DMS114 treated with DMSO at 0.1 percent for 48 hours (cell line): Measurements from ENCODE around the gene AGK.
"Not testable (repeated sequence)": the region's sequence is repeated elsewhere in the genome, so short reads cannot be mapped to it uniquely, and the experiment has no call there.

Experiments used
- DNase-seq: peaks from one replicate; lab custom pipeline; 2025; ENCODE audit not compliant: unreplicated experiment; lab: John Stamatoyannopoulos, UW

Gene AGK

DNA sequence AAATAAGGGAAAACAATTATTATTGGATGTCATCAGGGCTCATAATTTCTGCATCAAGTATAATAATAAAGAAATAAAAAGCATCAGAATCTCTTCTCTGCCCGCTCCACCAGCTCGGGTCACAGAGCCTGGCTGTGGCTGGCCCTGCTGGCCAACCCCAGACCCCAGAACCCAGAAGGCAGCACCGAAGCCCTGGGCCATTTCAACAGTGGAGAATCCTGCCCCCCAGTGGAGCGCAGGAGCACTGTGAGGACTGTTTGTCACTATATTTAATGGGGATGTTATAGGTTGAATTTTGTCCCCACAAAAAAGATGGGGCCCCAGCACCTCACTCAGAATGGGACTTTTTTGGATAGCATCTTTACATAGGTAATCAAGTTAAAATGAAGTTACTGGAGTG, 123.5 kb downstream of the AGK start:
- no peak for DNase-seq

DNA sequence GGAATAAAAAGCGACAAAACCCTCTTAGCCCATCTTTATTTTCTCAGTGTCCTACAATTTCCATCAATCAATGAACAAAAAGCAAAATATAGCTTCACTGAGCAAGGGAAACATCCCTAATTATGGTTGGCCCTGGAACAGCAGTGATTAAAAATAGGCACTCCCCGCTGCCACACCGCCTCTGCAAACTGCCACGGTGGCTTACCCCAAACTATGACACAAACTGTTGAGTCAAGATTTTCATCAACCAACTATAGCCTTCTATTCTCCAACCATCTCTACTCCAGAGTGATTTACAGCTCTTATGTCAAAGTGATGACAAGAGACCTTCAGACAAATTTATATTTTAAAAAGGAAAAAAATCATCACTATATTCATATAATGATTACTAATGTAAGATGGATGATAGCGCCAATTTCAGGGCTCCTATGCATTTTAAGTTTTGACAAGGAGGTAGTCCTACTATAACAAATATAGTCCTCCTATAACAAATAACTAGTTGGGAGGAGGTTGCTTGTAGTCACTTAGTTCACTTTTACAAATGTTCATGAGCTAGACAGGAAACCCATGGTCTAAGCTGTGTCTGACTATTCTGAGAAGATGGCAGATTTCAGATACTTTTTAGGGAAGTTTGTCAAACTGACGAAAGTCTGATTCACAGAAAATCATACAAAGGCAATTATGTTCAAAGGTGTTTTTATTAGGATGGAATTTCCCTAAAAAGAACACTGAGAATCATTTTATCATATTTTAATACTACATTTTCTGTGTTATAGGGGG, 124.4 kb downstream of the AGK start:
- no peak for DNase-seq

DNA sequence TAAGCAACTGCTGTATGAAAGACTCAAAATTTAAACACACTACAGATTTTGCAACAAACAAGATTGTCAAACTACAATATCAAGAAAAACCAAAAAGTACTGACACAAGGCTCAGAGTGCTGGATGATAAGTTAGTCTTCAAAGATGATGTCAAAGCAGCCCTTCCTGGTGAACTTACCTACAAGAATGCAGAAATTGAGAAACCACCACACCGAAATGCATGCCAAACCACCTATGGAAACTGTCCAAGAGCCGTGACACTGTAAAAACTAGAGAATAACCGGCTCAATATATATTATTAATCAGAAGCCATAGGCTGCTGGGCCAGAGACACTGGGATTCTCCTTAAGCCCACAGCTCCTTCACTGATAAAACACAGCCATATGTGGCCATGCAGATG, 125.4 kb downstream of the AGK start:
- DNase-seq, result no peak

DNA sequence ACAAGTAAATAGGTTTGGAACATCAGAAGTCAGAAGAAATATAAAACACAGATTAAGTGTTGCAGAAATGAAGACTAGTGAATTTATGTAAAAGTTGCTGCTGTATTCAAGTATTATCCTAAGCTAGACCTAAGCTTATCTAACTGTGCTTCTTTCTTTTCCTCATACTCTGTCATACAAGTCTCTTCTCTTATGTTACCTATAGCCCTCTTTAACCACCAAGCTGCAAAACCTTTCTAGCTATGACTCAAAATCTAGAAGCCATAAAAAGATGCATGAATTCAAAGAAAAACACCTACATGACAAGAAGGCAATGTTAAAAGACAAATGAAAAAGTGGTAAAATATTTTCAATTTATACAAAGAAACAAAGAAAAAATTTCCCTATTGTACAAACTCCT, 127.8 kb downstream of the AGK start:
- no peak for DNase-seq

DNA sequence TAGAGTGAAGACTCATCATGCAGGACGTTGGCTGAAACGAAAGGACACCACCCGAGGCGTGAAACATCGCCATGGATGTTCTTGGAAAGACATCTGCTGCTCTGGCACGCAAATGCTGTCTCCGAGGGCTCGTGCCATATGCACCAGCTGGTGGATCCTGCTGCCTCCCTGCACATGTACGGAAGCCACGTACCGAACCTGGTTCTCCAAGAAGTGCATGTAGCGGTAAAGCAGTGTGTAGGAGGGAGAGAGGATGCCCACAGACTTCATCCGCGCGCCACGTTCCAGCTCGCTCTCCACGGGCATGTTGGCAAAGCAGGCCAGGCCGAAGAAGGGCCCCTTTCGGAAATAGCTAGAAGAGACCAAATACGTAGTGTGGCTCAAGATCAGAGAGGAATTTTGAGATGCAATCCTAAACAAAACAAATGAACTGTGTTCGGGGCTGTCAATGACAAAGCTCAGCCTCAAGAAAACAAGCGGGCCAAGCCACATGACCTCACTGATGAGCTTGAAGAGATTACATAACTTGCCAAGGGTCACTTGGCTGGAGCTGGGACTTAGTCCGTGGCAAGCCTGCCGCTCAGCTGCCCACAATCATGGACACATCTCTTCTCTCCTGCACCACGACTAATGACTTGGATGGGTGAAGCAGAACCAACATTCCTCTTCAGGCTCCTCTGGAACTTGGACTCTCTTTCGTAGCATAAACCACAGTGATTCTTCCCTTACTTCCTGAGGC, 134.2 kb downstream of the AGK start:
- DNase-seq, result no peak

DNA sequence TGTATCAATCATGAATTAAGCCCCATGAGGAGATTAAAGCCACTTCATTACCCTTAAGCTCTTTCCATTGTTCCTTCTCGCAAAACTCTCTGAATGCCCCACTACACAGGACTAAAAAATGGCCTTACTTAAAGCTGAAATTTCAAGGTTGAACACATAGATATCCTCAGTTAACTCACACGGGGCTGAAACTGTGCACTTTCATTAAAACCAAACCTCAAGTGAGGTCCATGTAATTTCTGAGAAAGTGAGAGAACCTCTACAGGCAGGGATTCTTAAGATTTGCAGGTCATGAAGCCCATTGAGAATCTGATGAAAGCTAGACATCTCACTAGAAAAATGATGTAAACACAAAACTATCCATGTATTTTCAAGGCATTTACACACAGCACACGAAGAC, 134.9 kb downstream of the AGK start:
- DNase-seq, result no peak

DNA sequence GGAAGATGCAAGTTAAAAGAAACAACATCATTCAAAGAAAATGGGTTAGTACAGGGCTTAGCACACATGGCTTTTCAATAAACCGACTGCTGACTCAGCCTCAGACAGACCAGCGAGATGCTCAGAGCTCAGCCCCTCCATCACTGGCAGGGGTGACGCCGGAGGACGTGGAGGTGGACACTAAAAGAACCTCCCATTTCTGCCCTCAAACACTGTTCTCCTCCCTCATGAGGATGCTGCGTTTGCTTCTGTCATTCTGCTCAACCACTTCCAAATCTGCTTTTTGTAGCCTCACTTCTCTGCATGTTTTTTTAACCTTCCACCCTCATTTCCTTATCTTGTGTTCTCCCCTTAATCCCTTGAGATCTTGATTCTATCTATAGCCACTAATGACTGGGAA, 135.5 kb downstream of the AGK start:
- DNase-seq, result no peak

DNA sequence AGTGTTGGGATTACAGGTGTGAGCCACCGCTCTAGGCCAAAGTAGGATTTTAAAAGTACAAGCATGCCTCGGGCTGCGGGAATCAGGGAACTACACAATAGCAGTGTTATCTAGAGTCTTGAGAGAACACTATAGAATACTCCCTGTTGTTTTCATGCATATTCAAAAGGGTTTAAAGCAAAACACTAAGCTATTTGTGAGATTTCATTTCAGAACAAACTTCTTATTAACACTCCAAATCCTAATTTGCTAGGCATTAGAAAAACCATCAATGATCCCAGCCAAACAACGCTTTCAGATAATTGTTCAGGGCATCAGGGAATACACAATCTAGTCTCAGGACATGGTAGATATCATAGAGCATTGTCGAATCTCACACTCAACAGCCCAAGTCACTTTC, 136.8 kb downstream of the AGK start:
- no peak for DNase-seq

DNA sequence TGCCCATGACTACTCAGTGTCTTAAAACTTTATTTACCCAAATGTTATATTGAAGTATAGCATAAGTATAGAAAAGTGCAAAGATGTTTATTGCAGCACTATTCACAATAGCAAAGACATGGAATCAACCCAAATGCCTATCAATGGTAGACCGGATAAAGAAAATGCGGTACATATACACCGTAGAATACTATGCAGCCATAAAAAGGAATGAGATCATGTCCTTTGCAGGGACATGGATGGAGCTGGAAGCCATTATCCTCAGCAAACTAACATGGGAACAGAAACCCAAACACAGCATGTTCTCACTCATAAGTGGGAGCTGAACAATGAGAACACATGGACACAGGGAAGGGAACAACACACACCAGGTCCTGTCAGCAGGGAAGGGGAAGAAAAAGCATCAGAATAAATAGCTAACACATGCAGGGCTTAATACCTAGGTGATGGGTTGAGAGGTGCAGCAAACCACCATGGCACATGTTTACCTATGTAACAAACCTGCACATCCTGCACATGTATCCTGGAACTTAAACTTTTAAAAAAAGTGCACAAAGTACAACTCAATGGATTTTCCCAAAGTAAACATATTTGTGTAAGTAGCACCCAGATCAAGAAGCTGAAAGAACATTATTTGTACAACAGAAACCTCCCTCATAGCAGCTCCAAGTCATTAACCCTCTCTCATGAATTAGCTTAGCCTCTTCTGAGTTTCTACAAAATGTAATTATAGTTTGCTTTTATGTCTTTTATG, 138.0 kb downstream of the AGK start:
- DNase-seq, result not testable (repeated sequence)

DNA sequence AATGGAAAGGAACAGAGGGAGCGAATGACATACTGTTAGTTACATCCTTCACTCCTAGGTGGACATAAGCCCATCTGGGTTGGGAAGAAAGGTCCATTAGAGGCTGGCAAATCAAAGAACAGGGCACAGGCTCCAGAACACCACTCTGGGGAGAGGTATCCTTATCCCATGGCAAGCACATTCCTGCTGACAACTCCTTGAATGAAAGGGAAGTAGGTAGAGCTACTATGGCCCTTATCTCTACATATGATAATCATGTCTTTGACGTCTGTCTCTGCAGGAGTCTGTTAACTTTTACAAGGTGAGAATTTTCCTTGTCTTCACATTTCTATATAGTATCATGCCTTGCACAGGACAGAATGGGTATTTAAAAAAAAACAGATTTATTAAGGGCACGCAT, 140.3 kb downstream of the AGK start:
- no peak for DNase-seq

DNA sequence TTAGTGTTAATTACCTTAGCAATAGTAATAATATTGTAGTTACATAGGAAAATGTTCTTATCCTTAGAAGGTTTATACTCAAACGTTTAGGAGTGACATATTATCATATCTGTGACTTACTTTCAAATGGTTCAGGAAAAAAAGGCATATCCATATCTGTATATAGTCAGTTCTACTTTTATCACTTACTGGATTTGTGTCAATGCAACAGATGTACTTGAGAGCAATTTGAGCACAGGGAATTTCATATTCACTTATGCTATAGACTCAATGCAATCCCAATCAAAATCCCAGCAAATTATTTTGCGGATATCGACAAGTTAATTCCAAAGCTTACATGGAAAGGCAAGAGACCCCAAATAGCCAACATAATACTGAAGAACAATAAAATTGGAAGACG, 140.8 kb downstream of the AGK start:
- no peak for DNase-seq

DNA sequence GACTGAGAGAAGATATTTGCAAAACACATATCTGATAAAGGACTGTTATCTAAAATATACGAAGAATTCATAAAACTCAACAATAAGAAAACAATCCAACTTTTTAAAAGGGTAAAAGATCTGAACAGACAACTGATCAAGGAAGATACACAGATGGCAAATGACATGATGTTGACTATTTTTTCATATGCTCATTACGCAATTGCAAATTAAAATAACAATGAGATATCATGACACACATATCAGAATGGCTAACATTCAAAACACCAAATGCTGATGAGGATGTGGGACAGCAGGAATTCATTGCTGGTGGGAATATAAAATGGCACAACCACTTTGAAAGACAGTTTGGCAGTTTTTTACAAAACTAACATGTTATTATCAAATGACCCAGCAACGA, 141.9 kb downstream of the AGK start:
- no peak for DNase-seq

DNA sequence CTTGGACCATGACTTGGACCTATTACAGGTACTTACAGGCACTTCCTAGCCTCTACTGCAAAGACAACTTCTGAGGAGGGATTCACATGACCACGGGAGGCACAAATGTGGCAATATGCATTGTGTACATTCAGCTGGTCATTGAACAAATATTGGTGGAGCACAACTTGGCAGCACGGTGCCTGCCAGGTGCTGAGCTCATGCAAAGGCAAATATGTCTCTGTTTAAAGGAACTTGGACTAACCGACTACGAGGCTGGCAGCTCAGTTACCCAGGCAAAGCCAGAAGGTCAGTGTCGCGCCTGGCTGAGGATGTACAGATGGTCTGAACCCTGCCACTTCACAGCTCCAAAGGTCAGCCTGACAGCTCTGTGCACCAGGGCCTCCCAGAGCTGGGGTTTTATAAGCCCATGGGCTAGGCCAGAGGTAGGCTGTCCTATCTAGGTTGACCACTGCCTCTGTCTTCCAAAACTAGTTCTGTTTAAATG, 144.6 kb downstream of the AGK start:
- no peak for DNase-seq

DNA sequence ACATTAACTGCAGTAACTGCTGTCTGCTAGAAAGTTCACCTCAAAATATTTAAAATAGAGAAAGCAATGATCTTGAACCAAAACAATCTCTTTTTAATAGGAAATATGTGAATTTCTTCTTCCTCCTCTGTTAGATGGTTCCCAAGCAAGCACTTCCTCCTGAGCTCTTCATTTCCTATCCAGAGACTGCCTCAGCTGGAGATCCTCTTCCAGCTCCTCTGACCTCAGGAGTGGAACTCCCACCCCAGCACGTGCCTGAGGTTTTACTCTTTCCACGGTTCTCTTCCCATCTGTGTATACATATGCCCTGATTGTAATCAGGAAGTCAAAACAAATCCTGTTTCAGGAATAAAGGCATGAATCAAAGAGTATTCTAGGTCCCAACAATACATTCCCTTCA, 145.1 kb downstream of the AGK start:
- DNase-seq, result no peak

DNA sequence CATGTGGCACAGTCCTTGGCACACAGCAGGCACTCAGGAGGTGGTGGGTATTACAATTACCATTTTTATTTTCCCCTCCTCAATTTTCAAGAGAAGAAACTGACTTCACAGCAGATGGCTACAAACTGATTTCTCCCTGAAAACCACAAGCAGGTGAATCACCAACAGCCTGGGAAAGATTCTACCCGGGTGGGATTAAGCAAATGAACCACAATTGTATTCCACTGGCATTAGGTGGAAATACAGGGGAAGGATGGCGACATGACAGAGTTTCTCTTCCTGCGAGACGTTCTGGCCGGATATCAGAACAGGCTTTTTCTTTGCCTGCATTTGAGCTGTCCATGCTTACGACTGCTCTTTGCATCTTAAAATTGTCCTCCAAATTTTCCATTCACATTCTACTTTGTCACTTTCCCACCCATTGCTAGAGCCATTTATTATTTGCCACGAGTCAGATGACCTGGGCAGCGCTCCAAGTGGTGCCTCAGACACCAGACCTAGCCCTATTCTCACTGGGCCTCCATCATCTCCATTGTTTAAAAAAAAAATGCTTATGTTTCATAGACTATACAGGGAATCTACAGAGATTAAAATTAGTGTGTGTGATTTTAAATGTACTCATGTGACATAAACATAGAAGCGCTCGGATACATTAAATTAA, 146.1 kb downstream of the AGK start:
- DNase-seq, result no peak

DNA sequence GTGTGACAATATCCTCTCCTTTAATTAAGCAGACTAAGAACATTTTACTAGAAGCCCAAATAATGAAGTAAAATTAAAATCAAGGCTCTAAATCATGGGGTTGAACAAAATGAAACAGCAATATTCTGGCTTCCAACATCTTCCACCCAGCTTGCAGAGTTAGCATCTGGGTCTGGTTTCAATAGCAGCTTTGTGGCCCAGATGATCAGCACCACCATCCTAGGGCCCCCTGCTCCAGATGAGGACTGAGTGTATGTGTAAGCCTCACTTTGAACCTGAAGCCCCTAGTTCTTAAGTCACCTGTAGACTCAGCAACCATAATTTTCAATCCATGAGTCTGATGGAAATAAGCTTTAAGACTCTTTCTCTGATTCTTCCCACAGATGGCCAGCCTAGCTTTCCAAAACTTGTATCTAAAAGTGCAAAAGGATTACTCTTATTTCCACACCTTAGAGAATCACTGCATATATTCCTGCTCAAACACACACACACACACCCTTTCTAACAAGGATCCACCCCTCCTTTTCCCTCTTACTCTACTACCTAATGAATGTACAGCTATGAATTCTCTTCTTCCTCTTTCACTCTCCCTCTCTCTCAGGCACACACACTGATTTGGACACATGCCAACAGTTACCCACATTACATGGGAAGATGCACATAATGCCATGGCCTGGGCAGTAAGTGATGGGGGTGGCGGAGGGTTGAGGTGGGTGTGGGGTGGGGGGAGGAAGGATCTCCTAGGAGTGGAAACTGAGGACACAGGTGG, 147.2 kb downstream of the AGK start:
- no peak for DNase-seq

DNA sequence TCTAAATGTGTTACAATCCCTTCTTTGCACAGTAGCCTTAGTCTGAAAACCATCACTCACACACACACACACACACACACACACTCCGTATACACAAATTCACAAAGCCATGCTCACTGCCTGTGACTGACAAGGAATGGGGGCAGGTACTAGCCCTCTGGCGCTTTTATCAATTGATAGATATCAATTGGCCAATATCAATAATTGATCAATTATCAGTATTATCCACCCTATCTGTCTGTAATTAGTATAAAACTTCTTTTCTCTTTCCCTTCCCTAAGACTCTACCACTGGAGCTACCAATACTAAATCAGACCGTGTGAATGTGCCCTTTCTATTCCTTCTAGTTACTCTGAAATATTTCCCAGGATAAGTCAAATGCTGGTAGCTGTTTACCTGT, 148.7 kb downstream of the AGK start:
- no peak for DNase-seq

DNA sequence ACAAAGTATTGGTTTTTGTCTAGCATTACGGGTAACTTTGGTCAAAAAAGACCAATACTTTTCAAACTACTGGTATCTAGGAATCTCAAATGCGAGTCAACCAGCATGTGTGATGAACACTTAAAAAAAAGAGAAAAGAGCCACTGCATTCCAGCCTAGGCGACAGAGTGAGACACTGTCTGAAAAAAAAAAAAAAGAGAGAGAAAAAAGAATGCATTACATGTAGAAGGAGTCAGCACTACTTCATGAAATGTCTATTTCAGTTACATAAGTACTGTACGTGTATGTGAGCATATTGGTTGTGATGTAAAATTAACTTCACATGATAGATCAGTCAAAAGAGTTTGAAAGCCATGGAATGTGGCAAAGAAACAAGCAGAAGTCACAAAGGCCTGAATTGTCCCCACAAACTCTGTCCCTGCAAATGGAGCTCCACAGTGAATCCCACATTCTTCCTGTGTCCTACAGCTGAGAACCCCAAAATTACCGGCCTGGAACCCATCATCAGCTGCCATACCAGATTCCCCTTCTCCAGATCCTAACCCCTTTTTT, 149.2 kb downstream of the AGK start:
- DNase-seq, result no peak

DNA sequence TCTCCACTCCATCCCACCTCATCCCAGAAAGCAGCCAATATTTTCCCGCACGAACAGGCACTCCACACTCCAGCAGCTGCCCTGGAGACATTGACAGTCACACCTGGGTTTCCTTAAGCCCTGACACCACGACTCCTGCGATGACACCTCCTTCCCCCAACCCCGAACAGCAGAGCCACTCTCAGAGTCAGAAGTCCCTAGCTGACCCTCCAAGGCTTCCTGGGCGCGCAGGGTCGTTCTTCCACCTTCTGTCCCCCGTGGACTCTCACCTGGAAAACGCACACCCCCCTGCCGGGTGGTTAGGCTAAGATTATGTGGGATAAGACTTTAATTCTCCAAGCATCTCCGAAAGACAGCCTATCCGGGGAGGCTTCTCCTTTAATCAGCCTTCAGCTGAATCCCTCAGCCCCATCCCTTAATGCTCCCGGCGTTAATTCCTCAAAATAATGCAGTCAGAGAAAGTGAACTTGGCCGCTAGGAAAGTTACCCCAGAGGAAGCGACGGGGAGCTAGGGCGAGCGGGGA, 149.7 kb downstream of the AGK start:
- DNase-seq, result no peak

DNA sequence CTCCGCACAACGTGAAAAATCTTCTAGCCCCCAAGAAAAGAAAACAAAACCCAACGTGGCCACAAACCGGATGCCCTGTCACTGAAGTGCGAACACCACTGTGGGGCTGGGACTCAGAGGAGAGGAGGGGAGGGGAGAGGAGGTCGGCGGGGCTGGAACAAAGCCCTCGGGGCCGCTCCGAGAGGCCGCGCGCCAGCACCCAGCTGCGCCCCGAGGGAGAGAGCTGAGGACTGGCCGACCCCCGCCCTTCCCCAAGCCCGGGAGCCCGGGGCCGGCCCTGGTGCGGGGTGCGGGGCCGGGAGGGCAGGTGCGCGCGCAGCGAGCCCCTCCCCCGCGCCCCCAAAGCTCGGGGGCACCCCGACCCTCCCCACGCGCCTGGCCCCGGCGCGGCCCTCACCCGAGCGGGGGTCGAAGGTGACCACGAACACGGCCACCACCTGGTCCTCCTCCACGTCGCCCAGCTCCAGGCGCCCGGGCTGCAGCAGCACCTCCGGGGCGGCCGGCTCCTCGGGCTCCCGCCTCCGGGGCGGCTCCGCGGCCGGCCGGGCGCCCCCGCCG, 150.4 kb downstream of the AGK start:
- no peak for DNase-seq
